ENCODE measurements around the gene ASIC5.

- TF ChIP-seq CTCF (conservative IDR thresholded peaks at IDR 0.05; ENCODE audit: low read length) (no peak), EZH2phosphoT487 (IDR thresholded peaks at IDR 0.05; ENCODE audit: borderline replicate concordance, low read depth, low read length) (no peak)
Measured at GRCh38 chr4:155875878-155876277, 9.8 kb upstream of the ASIC5 start.

Measured in OCI-LY7 (cell line).